Activated T-helper 1 cell treated with anti-CD3 and anti-CD28 coated beads, Interleukin-12 subunit alpha, Interleukin-12 subunit beta, Interleukin-2, Interleukin-4 antibody, amounts not matched to agents 30 ng/mL and 10 ng/mL and 1 ng/mL, durations not matched to agents 14 hours and 24 hours and 36 hours (primary cell): Measurements from ENCODE around the gene S100A10. TPM values are rescaled to one million over a fixed set of nuclear protein-coding genes. Genes with fewer than 3 reads are reported as not detected.
A peak's percentile ranks its signal among the peaks of the same experiment; 100 is the strongest.

Experiments
- DNase-seq: peaks from one replicate; pipeline ENCODE4 v3.0.0; 2021; ENCODE audit warnings: low spot score
- H3K27ac Mint-ChIP-seq: one replicate; pipeline ENCODE4 v1.8.0; 2021; ENCODE audit warnings: mild to moderate bottlenecking, mixed read lengths
- H3K27me3 Mint-ChIP-seq: one replicate; pipeline ENCODE4 v1.8.0; 2022; ENCODE audit warnings: mild to moderate bottlenecking, moderate library complexity, mixed read lengths; ENCODE audit not compliant: insufficient read depth
- H3K36me3 Mint-ChIP-seq: one replicate; pipeline ENCODE4 v1.8.0; 2021; ENCODE audit warnings: low read depth, mixed read lengths
- H3K4me1 Mint-ChIP-seq: one replicate; pipeline ENCODE4 v1.8.0; 2021; ENCODE audit warnings: low read depth, mixed read lengths
- H3K4me3 Mint-ChIP-seq: one replicate; pipeline ENCODE4 v1.8.0; 2021; ENCODE audit warnings: mild to moderate bottlenecking, moderate library complexity, mixed read lengths
- H3K9me3 Mint-ChIP-seq: one replicate; pipeline ENCODE4 v1.8.0; 2021; ENCODE audit warnings: mixed read lengths
- intact Hi-C: fragments of 100-400 bp; cut with micrococcal nuclease; formaldehyde crosslinking; loops from one replicate; pipeline ENCODE4 v1.15.1; 2024
- total RNA-seq: library from RNA; stranded (reverse); gene quantifications from 2 replicates; pipeline ENCODE4 v1.2.3, GENCODE V29; 2022

The S100A10 gene
- total RNA-seq, 1 donor from 2014 or later, result 105 TPM

DNA sequence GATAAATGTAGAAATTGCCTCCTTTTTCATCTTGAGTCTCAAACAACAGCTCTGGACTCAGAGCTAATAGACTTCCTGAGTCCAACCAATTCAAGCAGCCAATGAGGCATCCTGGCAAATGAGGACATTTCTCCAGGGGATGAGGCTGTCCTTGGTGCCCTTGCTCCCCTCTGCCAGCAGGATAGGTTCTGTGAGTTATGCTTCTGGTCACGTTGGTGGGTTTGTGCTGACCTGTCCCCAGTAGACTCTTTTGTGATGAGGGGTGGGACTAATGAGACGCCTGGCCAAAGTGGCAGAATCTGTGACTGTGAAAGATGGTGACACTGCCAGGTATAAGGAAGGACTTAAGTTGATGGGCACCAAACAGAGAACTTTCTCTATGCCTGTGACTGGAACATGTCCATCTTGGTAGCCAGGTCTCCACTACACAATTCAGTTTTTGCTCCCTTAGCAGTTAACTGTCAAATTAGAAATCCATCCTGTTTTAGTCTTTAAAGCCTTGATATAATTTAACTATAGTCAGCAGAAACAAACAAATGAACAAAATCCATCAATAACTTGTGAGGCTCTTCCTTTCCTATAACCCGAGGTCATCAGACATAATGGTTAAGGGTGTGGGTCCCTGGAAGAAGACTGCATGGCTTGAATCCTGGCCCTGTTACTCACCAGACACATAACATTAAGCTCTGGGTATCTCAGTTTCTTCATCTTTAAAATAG, 48.6 kb downstream of the S100A10 start:
- peaks cover 1% of the 10 kb centered on the region for H3K27me3 Mint-ChIP-seq
- peaks cover 1% of the 10 kb centered on the region for H3K36me3 Mint-ChIP-seq
- DNase-seq, result no peak
- peak overlapping the region; percentile 88 for H3K27ac Mint-ChIP-seq
- no peaks in the 10 kb centered on the region for H3K9me3 Mint-ChIP-seq
- no peak overlapping the region for H3K4me3 Mint-ChIP-seq
- peaks cover 50% of the 10 kb centered on the region for H3K4me1 Mint-ChIP-seq
- intact Hi-C loops, result no loop called here

DNA sequence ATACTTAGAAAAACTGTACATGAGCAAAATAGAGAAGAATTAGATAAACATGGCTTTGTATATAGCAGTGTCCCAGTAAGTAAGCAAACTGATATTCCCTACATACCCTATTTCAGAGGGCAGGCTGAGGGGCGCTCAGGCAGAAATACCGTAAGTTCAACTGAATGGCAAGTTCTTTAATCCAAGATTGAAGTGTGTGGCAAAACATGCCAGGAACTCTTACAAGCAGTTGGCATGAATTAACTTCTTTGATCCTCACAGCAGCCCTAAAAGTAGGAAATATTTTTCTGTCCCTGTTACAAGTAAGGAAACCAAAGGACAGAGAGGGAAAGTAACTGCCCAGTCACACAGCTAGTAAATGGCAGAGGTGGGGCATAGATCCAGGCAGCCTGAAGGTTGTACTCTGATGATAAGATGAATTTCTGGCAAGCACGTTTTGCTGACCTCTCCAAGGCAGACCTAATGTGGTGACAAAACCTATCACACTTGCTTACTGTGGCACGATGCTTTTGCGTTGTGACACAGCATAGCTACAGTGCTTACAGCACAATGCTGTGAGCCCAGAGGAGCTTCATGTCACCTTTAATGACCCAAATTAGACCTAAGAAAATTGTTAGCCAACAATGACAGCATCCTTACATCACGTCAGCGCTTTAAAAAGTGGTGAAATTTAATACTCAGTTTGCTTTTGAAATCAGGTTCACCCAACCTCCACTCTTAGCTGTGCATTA, 49.4 kb downstream of the S100A10 start:
- Mint-ChIP-seq H3K36me3 (peaks cover 1% of the 10 kb centered on the region), H3K27me3 (peaks cover 1% of the 10 kb centered on the region), H3K9me3 (no peaks in the 10 kb centered on the region), H3K4me1 (peaks cover 50% of the 10 kb centered on the region), H3K27ac (peak overlapping the region; percentile 20), H3K4me3 (no peak overlapping the region)
- intact Hi-C loops, result no loop called here
- no peak for DNase-seq

DNA sequence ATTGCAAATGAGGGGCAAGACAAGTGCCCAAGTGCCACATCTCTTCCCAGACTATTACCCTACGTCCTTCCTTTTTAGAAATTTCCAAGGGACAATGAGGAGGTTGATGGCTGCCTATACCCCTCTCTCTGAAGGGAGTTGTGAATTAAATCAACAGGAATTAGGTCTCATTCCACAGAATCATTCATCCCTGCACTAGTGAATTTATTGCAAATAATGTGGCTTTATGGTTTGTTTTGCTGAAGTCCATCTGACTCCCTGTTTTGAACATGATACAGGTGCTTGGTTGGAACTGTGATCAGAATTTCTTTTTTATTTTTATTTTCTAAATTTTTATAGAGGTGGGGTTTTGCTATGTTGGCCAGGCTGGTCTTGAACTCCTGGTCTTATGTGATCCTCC, 50.1 kb downstream of the S100A10 start:
- H3K4me3 Mint-ChIP-seq, result no peak overlapping the region
- no peak overlapping the region for H3K27ac Mint-ChIP-seq
- H3K4me1 Mint-ChIP-seq, result peaks cover 56% of the 10 kb centered on the region
- no peaks in the 10 kb centered on the region for H3K27me3 Mint-ChIP-seq
- no peak for DNase-seq
- peaks cover 1% of the 10 kb centered on the region for H3K36me3 Mint-ChIP-seq
- intact Hi-C loops, result no loop called here
- no peaks in the 10 kb centered on the region for H3K9me3 Mint-ChIP-seq

DNA sequence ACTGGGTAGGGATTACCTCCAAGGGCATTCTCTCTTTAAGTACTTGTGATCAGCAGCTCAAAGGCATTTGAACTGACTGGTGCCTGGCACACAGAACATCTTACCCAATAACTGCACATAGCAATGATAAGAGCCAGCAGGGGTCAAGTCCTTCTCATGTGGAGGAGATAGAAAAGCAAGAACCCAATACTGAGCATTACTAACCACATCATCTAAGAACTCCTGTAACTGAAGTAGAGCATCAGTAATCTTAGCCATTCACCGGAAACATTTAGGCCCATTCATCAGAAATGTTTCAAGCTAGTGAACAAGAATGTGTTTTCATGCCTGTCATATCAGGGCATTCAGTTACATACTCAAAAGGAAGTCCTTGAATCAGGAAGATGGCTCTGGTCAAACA, 50.8 kb downstream of the S100A10 start:
- H3K4me3 Mint-ChIP-seq, result no peak overlapping the region
- H3K27me3 Mint-ChIP-seq, result no peaks in the 10 kb centered on the region
- peak overlapping the region; percentile 38 for H3K27ac Mint-ChIP-seq
- H3K36me3 Mint-ChIP-seq, result peaks cover 1% of the 10 kb centered on the region
- intact Hi-C loops, result no loop called here
- DNase-seq, result no peak
- no peaks in the 10 kb centered on the region for H3K9me3 Mint-ChIP-seq
- peaks cover 56% of the 10 kb centered on the region for H3K4me1 Mint-ChIP-seq

DNA sequence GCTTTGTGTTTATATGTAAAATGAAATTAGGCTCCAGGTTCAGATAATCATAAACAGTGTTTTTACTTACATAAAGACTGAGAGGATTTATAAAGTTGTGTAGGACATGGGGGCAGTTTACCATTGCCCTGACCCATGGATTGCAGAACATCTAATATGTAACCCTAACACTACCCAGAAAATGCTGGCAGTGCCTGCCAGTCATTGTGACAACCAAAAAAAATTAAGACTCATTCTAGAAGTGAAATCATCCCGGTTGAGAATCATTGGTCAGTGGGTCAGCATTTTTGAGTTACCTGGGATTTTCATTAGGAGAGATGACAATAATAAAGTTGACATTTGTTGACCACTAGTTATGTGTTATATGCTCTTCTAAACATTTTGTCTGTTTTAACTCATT, 53.1 kb downstream of the S100A10 start:
- H3K9me3 Mint-ChIP-seq, result no peaks in the 10 kb centered on the region
- DNase-seq, result no peak
- intact Hi-C loops, result no loop called here
- peak overlapping the region; percentile 93 for H3K27ac Mint-ChIP-seq
- peaks cover 40% of the 10 kb centered on the region for H3K4me1 Mint-ChIP-seq
- no peak overlapping the region for H3K4me3 Mint-ChIP-seq
- H3K36me3 Mint-ChIP-seq, result no peaks in the 10 kb centered on the region
- peaks cover 2% of the 10 kb centered on the region for H3K27me3 Mint-ChIP-seq

DNA sequence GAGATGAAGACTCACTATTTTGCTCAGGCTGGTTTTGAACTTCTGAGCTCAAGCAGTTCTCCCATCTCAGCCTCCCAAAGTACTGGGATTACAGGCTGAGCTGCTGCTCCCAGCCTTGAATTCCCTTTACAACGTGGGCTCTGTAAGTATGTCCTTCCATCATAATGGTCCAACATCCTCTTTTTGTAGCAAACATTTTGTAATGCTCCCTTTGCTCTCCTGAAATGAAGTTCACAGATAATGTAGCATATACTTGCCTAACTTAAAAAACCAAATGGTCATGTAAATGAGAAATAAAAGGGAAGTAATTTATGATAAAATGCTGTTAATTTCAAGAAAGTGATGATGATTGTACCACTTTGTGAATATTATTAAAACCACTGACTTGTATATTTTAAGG, 53.9 kb downstream of the S100A10 start:
- H3K4me3 Mint-ChIP-seq, result no peak overlapping the region
- H3K27me3 Mint-ChIP-seq, result peaks cover 7% of the 10 kb centered on the region
- intact Hi-C loops, result no loop called here
- H3K36me3 Mint-ChIP-seq, result no peaks in the 10 kb centered on the region
- H3K27ac Mint-ChIP-seq, result no peak overlapping the region
- peaks cover 36% of the 10 kb centered on the region for H3K4me1 Mint-ChIP-seq
- no peaks in the 10 kb centered on the region for H3K9me3 Mint-ChIP-seq
- DNase-seq, result no peak

DNA sequence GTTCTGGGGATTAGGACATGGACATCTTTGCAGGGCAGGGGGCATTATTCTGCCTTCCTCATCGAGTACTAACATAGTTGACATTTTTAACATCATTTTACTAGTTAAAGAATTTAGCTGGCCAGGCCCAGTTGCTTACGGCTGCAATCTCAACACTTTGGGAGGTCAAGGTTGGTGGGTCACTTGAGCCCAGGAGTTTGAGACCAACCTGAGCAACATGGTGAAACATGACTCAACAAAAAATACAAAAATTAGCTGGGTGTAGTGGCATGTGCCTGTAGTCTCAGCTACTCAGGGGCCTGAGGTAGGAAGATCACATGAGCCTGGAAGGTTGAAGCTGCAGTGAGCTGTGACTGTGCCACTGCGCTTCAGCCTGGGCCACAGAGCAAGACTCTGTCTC, 54.5 kb downstream of the S100A10 start:
- no peak for DNase-seq
- H3K4me3 Mint-ChIP-seq, result no peak overlapping the region
- H3K36me3 Mint-ChIP-seq, result no peaks in the 10 kb centered on the region
- intact Hi-C loops, result no loop called here
- H3K27me3 Mint-ChIP-seq, result peaks cover 8% of the 10 kb centered on the region
- H3K9me3 Mint-ChIP-seq, result no peaks in the 10 kb centered on the region
- peaks cover 32% of the 10 kb centered on the region for H3K4me1 Mint-ChIP-seq
- H3K27ac Mint-ChIP-seq, result no peak overlapping the region

DNA sequence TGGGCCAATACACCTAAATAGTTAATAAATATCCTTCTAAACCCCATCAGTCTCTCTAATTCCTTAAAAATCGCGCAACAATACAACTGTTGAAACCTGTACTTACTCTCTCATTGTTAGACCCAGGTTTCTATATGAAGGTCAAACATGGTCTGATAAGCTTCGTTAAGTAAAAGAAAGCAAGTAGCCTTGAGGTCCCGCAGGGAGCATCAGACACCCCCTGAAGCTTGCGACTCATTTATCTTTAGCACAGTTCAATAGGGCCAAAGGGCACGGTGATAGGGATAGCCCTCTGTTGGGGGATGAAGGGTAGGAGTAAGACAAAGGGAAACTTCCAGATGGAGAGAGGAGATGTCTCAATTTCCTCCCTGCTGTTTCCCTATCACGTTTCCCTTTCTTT, 57.0 kb downstream of the S100A10 start:
- no peak overlapping the region for H3K27ac Mint-ChIP-seq
- intact Hi-C loops, result no loop called here

DNA sequence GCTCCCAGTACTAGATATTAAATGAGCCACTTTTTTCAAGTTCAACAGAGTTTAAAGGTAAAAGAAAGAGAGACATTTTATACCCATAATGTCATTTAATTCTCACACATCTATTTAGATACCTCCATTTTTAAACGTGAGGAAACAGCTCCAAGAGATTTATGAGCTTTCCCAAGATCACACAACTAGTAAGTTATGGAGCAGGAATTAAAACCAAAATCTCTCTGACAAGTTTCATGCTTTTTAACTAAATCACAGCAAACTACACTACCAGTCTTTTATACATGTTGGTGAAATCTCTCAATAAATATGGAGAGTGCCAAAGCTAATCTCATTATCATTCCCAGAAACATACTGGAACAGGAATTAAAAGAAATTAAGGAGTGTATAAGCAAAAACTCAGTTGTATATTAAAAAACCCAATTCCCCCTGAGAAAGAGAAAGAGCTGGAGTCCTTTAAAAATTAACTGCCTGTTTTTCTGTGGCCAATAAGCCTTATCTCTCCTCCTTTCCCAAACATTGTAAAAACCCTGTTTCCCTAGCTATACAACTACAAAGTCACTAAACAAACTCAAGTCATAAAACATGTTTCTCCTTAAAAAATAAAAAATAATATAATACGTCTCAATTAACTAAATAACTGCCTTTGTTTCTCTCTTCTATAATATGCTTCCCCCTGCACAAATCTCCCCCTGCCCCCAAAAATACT, 57.6 kb downstream of the S100A10 start:
- intact Hi-C loops, result loop anchor here (2.0 kb wide), 1 partner anchor 47 kb away; no protein-coding TSS in a partner anchor
- no peak for DNase-seq
- Mint-ChIP-seq H3K27me3 (peaks cover 12% of the 10 kb centered on the region), H3K4me1 (peaks cover 12% of the 10 kb centered on the region), H3K27ac (no peak overlapping the region), H3K9me3 (no peaks in the 10 kb centered on the region), H3K4me3 (no peak overlapping the region), H3K36me3 (no peaks in the 10 kb centered on the region)

More for the DNA sequence above, 57.0 kb downstream of the S100A10 start:
- no peak for DNase-seq
- Mint-ChIP-seq H3K4me3 (no peak overlapping the region), H3K9me3 (no peaks in the 10 kb centered on the region), H3K36me3 (no peaks in the 10 kb centered on the region), H3K27me3 (peaks cover 12% of the 10 kb centered on the region), H3K4me1 (peaks cover 17% of the 10 kb centered on the region)

DNA sequence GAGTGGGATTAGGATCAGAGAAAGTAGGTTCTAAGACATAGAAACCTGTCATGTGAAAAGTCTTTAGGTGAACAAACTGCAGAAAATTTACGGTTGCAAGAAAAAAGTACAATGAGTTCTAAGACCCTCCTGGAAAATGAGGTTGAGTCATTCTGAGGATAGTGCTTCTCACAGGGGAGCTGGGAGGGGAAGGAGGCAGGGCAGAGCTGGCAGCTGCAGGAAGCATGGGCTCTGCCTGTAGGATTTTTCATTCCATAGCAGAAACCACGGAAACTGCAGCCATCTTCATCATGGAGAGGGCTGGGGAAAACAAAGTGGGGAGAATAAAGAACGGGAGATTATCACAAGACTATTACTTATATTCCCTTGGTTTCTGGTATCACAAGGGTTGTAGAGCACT, 58.5 kb downstream of the S100A10 start:
- Mint-ChIP-seq H3K4me3 (no peak overlapping the region), H3K36me3 (no peaks in the 10 kb centered on the region), H3K9me3 (no peaks in the 10 kb centered on the region), H3K27ac (no peak overlapping the region), H3K4me1 (peaks cover 10% of the 10 kb centered on the region), H3K27me3 (peaks cover 12% of the 10 kb centered on the region)
- DNase-seq, result no peak
- intact Hi-C loops, result loop anchor here (2.0 kb wide), 1 partner anchor 46 kb away; no protein-coding TSS in a partner anchor

DNA sequence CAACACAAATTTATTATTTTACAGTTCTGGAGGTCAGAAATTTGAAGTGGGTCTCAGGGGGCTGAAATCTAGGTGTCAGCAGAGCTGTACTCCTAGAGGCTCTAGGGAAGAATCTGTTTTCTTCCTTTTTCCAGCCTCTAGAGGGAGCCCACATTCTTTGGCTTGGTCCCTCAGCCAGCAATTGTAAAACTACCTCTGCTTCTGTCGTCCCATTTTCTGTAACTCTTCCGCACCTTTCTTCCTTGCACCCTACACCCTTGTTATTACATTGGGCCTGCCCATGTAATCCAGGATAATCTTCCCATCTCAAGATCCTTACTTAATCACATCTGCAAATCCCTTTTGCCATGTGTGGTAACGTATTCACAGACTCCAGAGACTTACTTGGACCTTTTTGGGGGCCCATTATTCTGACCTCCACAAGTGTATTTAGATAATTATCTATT, 59.6 kb downstream of the S100A10 start:
- Mint-ChIP-seq H3K27ac (no peak overlapping the region), H3K4me3 (no peak overlapping the region), H3K27me3 (peaks cover 12% of the 10 kb centered on the region), H3K36me3 (no peaks in the 10 kb centered on the region), H3K9me3 (no peaks in the 10 kb centered on the region), H3K4me1 (peaks cover 9% of the 10 kb centered on the region)
- DNase-seq, result peak; percentile 32
- intact Hi-C loops, result loop anchor here (1.0 to 2.0 kb wide), 6 partner anchors 34 to 251 kb away; no protein-coding TSS in a partner anchor
